ENCODE data around the gene DENND1A. TPM values are rescaled to one million over a fixed set of nuclear protein-coding genes. Genes with fewer than 3 reads are reported as not detected.
"Not testable (repeated sequence)": the region's sequence is repeated elsewhere in the genome, so short reads cannot be mapped to it uniquely, and the experiment has no call there.

Gene DENND1A
- total RNA-seq, 1 donor from 2014 or later, result 15.4 TPM

DNA sequence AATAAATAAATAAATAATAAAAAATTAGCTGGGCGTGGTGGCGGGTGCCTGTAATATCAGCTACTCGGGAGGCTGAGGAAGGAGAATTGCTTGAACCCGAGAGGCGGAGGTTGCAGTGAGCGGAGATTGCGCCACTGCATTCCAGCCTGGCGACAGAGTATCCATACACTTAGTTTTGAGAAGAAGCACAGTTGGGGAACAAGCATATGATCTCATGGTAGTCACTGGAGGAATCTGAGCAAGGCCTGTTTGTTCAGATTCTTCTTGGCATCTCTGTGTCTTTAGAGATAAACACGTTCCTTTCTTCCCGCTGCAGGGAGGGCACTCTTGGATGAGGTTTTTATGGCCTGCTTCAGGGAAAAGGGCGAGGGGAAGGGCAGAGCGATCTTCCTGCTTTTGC is 15.6 kb upstream of the DENND1A start:
- ATAC-seq (no peak), DNase-seq (no peak)
- TF ChIP-seq, protein P1, sequence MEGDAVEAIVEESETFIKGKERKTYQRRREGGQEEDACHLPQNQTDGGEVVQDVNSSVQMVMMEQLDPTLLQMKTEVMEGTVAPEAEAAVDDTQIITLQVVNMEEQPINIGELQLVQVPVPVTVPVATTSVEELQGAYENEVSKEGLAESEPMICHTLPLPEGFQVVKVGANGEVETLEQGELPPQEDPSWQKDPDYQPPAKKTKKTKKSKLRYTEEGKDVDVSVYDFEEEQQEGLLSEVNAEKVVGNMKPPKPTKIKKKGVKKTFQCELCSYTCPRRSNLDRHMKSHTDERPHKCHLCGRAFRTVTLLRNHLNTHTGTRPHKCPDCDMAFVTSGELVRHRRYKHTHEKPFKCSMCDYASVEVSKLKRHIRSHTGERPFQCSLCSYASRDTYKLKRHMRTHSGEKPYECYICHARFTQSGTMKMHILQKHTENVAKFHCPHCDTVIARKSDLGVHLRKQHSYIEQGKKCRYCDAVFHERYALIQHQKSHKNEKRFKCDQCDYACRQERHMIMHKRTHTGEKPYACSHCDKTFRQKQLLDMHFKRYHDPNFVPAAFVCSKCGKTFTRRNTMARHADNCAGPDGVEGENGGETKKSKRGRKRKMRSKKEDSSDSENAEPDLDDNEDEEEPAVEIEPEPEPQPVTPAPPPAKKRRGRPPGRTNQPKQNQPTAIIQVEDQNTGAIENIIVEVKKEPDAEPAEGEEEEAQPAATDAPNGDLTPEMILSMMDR (IDR thresholded peaks at IDR 0.05), result no peak
- Histone ChIP-seq H3K4me1 (no peaks in the 10 kb centered on the region), H3K27ac (no peak overlapping the region), H3K4me3 (no peak overlapping the region), H3K9me3 (no peaks in the 10 kb centered on the region), H3K27me3 (peaks cover 27% of the 10 kb centered on the region), H3K36me3 (no peaks in the 10 kb centered on the region)
- intact Hi-C loops (cut with DNase I), result no loop called here

DNA sequence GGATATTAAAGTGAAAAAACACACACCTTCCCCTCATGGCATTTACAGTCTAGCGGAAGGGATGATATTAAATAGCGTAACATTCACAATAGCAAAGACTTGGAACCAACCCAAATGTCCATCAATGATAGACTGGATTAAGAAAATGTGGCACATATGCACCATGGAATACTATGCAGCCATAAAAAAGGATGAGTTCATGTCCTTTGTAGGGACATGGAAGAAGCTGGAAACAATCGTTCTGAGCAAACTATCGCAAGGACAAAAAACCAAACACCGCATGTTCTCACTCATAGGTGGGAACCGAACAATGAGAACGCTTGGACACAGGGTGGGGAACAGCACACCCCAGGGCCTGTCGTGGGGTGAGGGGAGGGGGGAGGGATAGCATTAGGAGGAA is 14.5 kb upstream of the DENND1A start:
- DNase-seq; H3K4me1 ChIP-seq; intact Hi-C loops (cut with DNase I); H3K27ac ChIP-seq; ATAC-seq; H3K4me3 ChIP-seq; H3K9me3 ChIP-seq; H3K36me3 ChIP-seq: not testable (repeated sequence)
- H3K27me3 ChIP-seq, result peaks cover 17% of the 10 kb centered on the region

DNA sequence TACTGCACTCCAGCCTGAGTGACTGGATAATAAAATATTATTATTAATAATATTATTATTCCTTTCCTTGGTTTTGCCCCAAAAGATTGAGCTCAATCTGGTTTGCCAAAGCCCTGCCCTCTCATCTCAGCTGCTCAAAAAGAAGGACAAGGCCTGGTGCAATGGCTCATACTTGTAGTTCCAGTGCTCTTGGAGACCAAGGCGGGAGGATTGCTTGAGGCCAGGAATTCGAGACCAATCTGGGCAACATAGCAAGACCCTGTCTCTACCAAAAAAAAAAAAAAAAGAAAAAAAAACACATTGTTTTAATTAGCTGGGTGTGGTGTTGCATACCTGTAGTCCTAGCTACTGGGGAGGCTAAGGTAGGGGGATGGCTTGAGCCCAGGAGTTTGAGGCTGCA is 13.7 kb upstream of the DENND1A start:
- H3K27me3 ChIP-seq, result peaks cover 22% of the 10 kb centered on the region
- TF ChIP-seq, protein P1 (IDR thresholded peaks at IDR 0.05), result no peak
- no peaks in the 10 kb centered on the region for H3K4me1 ChIP-seq
- ATAC-seq (no peak), DNase-seq (no peak)
- H3K27ac ChIP-seq, result no peak overlapping the region
- no peak overlapping the region for H3K4me3 ChIP-seq
- H3K9me3 ChIP-seq, result no peaks in the 10 kb centered on the region
- H3K36me3 ChIP-seq, result no peaks in the 10 kb centered on the region
- intact Hi-C loops (cut with DNase I), result no loop called here

DNA sequence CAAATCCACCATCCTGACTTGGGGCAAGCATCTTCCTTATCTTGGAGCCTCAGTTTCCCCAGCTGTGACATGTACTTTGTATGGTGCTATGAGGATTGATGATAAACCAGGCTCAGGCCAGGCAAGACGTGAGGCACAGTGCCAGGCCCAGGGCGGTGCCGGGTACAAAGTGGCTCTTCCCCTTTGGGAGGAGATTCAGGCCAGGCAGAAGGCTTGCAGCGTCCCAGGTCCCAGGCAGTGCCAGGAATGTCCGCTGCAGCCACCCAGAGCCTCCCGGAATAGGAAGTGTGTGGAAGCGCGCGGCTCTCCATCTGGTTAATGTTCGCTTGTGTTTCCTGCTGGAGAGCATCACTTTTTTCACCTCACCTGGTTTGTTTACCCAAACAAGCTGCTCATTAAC is 12.6 kb upstream of the DENND1A start:
- DNase-seq, result no peak
- Histone ChIP-seq H3K4me1 (no peaks in the 10 kb centered on the region), H3K27ac (no peak overlapping the region), H3K36me3 (no peaks in the 10 kb centered on the region), H3K4me3 (no peak overlapping the region), H3K27me3 (peaks cover 25% of the 10 kb centered on the region), H3K9me3 (no peaks in the 10 kb centered on the region)
- TF ChIP-seq, protein P1 (IDR thresholded peaks at IDR 0.05), result no peak
- ATAC-seq, result no peak
- intact Hi-C loops (cut with DNase I), result no loop called here

DNA sequence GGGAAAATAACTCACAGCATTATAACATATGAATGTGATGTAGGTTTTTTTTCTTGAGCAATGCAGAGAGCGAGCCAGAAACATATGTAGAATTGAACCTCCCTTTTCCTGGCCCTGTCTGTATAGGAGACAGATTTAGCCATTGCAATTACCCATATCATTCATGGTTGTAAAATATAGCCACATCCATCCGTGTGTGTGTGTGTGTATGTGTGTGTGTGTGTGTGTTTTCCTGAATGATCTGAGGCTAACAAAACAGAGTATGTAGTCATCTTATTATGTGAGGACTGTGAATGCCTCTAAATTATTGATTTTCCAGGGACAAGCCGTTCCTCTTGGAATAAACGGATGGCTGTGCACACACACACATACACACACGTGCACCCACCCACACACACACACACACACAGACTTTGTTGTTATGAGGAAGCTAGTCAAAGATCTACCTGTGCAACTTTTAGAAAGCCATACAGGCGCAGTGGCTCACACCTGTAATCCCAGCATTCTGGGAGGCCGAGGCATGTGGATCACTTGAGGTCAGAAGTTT is 11.7 kb upstream of the DENND1A start:
- DNase-seq (no peak), ATAC-seq (no peak)
- no peak overlapping the region for H3K27ac ChIP-seq
- no peaks in the 10 kb centered on the region for H3K9me3 ChIP-seq
- H3K27me3 ChIP-seq, result peaks cover 25% of the 10 kb centered on the region
- TF ChIP-seq, protein P1 (IDR thresholded peaks at IDR 0.05), result no peak
- no peak overlapping the region for H3K4me3 ChIP-seq
- H3K36me3 ChIP-seq, result no peaks in the 10 kb centered on the region
- intact Hi-C loops (cut with DNase I), result no loop called here
- no peaks in the 10 kb centered on the region for H3K4me1 ChIP-seq

DNA sequence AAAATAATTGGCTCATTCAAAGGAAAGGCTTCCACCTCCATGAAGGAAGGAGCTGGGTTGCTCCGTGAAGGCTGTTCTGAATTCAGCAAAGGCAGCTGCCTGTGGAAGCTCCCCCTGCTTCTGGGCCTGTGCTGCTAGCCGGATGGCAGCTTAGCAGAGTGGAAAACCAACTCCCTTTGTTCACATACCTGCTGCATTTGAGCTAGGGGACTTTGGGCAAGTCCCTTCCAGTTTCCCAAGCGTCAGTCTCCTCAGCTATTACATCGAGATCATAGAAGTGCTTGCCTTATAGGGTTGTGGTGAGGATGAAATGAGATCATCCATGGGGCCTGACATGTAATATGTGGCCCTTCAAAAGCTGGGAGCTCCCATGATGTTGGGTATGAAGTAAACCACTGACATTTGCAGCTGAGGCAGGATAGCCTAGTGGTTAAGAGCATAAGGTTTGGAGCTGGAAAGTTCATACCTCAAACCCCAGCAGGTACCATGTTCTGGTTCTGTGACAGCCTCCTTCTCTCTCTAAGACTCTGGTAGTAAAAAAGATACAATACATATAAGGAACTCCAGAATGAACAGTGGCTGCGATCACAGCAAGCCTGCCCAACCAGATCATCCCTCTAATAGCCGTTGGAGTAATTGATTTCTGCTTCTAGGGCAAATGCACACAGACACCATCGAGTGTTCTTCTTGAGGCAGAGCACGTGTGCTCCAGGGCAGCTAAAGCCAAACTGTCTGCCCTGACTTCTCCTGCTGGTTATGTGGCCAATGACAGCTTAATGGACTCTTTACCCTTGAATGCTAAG is 11.0 kb upstream of the DENND1A start:
- no peaks in the 10 kb centered on the region for H3K9me3 ChIP-seq
- peaks cover 25% of the 10 kb centered on the region for H3K27me3 ChIP-seq
- intact Hi-C loops (cut with DNase I), result no loop called here
- no peak overlapping the region for H3K27ac ChIP-seq
- H3K36me3 ChIP-seq, result no peaks in the 10 kb centered on the region
- TF ChIP-seq, protein P1 (IDR thresholded peaks at IDR 0.05), result no peak
- ATAC-seq (no peak), DNase-seq (no peak)
- no peaks in the 10 kb centered on the region for H3K4me1 ChIP-seq
- no peak overlapping the region for H3K4me3 ChIP-seq

Measured in upper lobe of right lung (tissue), 1 donor.